Measurements from ENCODE around the gene TSNAX. TPM values are rescaled to one million over a fixed set of nuclear protein-coding genes. Genes with fewer than 3 reads are reported as not detected.

TSNAX gene
- total RNA-seq, 1 donor: 44.5 TPM

DNA sequence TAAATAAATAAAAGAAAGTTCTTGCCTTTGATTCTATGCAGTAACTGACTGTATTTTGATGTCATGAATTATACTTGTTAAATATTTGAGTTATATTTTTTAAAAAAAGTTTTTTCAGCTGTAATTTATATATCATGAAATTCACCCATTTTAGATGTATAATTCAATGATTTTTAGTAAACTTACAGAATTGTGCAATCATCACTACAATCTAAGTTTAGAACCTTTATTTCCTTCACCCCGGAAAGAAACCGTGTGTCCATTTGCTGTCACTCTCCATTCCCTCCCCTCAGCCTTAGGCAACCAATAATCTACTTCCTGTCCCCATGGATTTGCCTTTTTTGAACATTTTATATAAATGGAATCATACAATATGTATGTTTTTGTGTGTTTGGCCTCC, 65.7 kb downstream of the TSNAX start:
- H3K4me3 ChIP-seq (ENCODE audit: insufficient read depth, low read length): no peak overlapping the region
- H2AFZ ChIP-seq (ENCODE audit: low read length): no peak overlapping the region
- DNase-seq (ENCODE audit: insufficient read length, low spot score, missing footprints): no peak
- no peak overlapping the region for H3K27ac ChIP-seq (ENCODE audit: low read depth, low read length)
- TF ChIP-seq, protein P1, sequence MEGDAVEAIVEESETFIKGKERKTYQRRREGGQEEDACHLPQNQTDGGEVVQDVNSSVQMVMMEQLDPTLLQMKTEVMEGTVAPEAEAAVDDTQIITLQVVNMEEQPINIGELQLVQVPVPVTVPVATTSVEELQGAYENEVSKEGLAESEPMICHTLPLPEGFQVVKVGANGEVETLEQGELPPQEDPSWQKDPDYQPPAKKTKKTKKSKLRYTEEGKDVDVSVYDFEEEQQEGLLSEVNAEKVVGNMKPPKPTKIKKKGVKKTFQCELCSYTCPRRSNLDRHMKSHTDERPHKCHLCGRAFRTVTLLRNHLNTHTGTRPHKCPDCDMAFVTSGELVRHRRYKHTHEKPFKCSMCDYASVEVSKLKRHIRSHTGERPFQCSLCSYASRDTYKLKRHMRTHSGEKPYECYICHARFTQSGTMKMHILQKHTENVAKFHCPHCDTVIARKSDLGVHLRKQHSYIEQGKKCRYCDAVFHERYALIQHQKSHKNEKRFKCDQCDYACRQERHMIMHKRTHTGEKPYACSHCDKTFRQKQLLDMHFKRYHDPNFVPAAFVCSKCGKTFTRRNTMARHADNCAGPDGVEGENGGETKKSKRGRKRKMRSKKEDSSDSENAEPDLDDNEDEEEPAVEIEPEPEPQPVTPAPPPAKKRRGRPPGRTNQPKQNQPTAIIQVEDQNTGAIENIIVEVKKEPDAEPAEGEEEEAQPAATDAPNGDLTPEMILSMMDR (IDR thresholded peaks at IDR 0.05; ENCODE audit: extremely low read depth, low read depth, low read length): no peak
- no peak overlapping the region for H3K4me2 ChIP-seq (ENCODE audit: insufficient read depth, low read length)
- H3K27me3 ChIP-seq (ENCODE audit: insufficient read depth, low read length): no peaks in the 10 kb centered on the region
- no peaks in the 10 kb centered on the region for H3K79me2 ChIP-seq (ENCODE audit: insufficient read depth, low read length)
- H4K20me1 ChIP-seq (ENCODE audit: insufficient read depth, low read length): no peaks in the 10 kb centered on the region
- H3K36me3 ChIP-seq (ENCODE audit: insufficient read depth, low read length): no peaks in the 10 kb centered on the region
- no peaks in the 10 kb centered on the region for H3K4me1 ChIP-seq (ENCODE audit: insufficient read depth, low read length)
- H3K9me3 ChIP-seq (ENCODE audit: low read depth, low read length): no peaks in the 10 kb centered on the region

- H3K27ac ChIP-seq (ENCODE audit: low read depth, low read length): no peak overlapping the region
- H2AFZ ChIP-seq (ENCODE audit: low read length): no peak overlapping the region
- no peaks in the 10 kb centered on the region for H4K20me1 ChIP-seq (ENCODE audit: insufficient read depth, low read length)
- no peaks in the 10 kb centered on the region for H3K79me2 ChIP-seq (ENCODE audit: insufficient read depth, low read length)
- H3K4me2 ChIP-seq (ENCODE audit: insufficient read depth, low read length): no peak overlapping the region
- DNase-seq (ENCODE audit: insufficient read length, low spot score, missing footprints): no peak
- no peak overlapping the region for H3K4me3 ChIP-seq (ENCODE audit: insufficient read depth, low read length)
- TF ChIP-seq, protein P1 (IDR thresholded peaks at IDR 0.05; ENCODE audit: extremely low read depth, low read depth, low read length): no peak
- H3K9me3 ChIP-seq (ENCODE audit: low read depth, low read length): no peaks in the 10 kb centered on the region
- H3K36me3 ChIP-seq (ENCODE audit: insufficient read depth, low read length): no peaks in the 10 kb centered on the region
- H3K27me3 ChIP-seq (ENCODE audit: insufficient read depth, low read length): no peaks in the 10 kb centered on the region
- H3K4me1 ChIP-seq (ENCODE audit: insufficient read depth, low read length): no peaks in the 10 kb centered on the region
These were observed 66.3 kb downstream of the TSNAX start for GRCh38 chr1:231594749-231595148.

GRCh38 chr1:231596337-231596791, 67.9 kb downstream of the TSNAX start:
- no peaks in the 10 kb centered on the region for H3K9me3 ChIP-seq (ENCODE audit: low read depth, low read length)
- H3K4me1 ChIP-seq (ENCODE audit: insufficient read depth, low read length): no peaks in the 10 kb centered on the region
- H3K4me2 ChIP-seq (ENCODE audit: insufficient read depth, low read length): no peak overlapping the region
- H3K36me3 ChIP-seq (ENCODE audit: insufficient read depth, low read length): no peaks in the 10 kb centered on the region
- no peak overlapping the region for H3K4me3 ChIP-seq (ENCODE audit: insufficient read depth, low read length)
- no peaks in the 10 kb centered on the region for H4K20me1 ChIP-seq (ENCODE audit: insufficient read depth, low read length)
- H3K27ac ChIP-seq (ENCODE audit: low read depth, low read length): no peak overlapping the region
- TF ChIP-seq, protein P1 (IDR thresholded peaks at IDR 0.05; ENCODE audit: extremely low read depth, low read depth, low read length): no peak
- no peaks in the 10 kb centered on the region for H3K79me2 ChIP-seq (ENCODE audit: insufficient read depth, low read length)
- no peak for DNase-seq (ENCODE audit: insufficient read length, low spot score, missing footprints)
- H2AFZ ChIP-seq (ENCODE audit: low read length): no peak overlapping the region
- H3K27me3 ChIP-seq (ENCODE audit: insufficient read depth, low read length): no peaks in the 10 kb centered on the region

GRCh38 chr1:231597971-231598370, 69.5 kb downstream of the TSNAX start:
- Histone ChIP-seq H2AFZ (ENCODE audit: low read length) (no peak overlapping the region), H3K79me2 (ENCODE audit: insufficient read depth, low read length) (no peaks in the 10 kb centered on the region), H3K4me2 (ENCODE audit: insufficient read depth, low read length) (no peak overlapping the region), H3K9me3 (ENCODE audit: low read depth, low read length) (no peaks in the 10 kb centered on the region), H4K20me1 (ENCODE audit: insufficient read depth, low read length) (no peaks in the 10 kb centered on the region), H3K36me3 (ENCODE audit: insufficient read depth, low read length) (no peaks in the 10 kb centered on the region), H3K4me1 (ENCODE audit: insufficient read depth, low read length) (no peaks in the 10 kb centered on the region), H3K27ac (ENCODE audit: low read depth, low read length) (no peak overlapping the region), H3K4me3 (ENCODE audit: insufficient read depth, low read length) (no peak overlapping the region), H3K27me3 (ENCODE audit: insufficient read depth, low read length) (no peaks in the 10 kb centered on the region)
- DNase-seq (ENCODE audit: insufficient read length, low spot score, missing footprints): peak; percentile 63
- TF ChIP-seq, protein P1 (IDR thresholded peaks at IDR 0.05; ENCODE audit: extremely low read depth, low read depth, low read length): no peak
